Activated CD8-positive, alpha-beta memory T cell treated with anti-CD3 and anti-CD28 coated beads for 36 hours (primary cell): ENCODE measurements around the gene ARSI. TPM values are rescaled to one million over a fixed set of nuclear protein-coding genes. Genes with fewer than 3 reads are reported as not detected.

Experiments
- CTCF ChIA-PET: fragments of 350-600 bp; sonication (Branson Sonifier 250); formaldehyde crosslinking; loops from one replicate; lab custom pipeline; 2021; ENCODE audit warnings: antibody characterized with exemption; lab: Charles Lee
- POLR2A ChIA-PET: fragments of 350-600 bp; sonication (Branson Sonifier 250); formaldehyde crosslinking; loops from one replicate; lab custom pipeline; 2021; ENCODE audit warnings: antibody characterized with exemption; lab: Charles Lee
- total RNA-seq, 2 experiments: library from RNA; stranded (reverse); gene quantifications; one replicate each; pipeline ENCODE4 v1.2.3, GENCODE V29; 2021

ARSI gene
- total RNA-seq, 2 experiments from 2014 or later = not detected

GRCh38 chr5:150329881-150330876 is 27.5 kb upstream of the ARSI start:
- ChIA-PET CTCF (no interaction called here), POLR2A (no interaction called here)

- ChIA-PET POLR2A (no interaction called here), CTCF (no interaction called here)
Measured at GRCh38 chr5:150329038-150329437, 26.3 kb upstream of the ARSI start.

GRCh38 chr5:150328515-150328914 is 25.8 kb upstream of the ARSI start:
- ChIA-PET CTCF (no interaction called here), POLR2A (no interaction called here)

- ChIA-PET CTCF (interaction anchor here (0.7 kb wide), 1 partner anchor 10 kb away, joined by 3 read pairs; no protein-coding TSS in a partner anchor), POLR2A (no interaction called here)
Measured at GRCh38 chr5:150327139-150327538, 24.4 kb upstream of the ARSI start.

GRCh38 chr5:150326707-150327106 is 24.0 kb upstream of the ARSI start:
- ChIA-PET POLR2A (no interaction called here), CTCF (no interaction called here)

- ChIA-PET CTCF (interaction anchor here (0.6 kb wide), 1 partner anchor 219 kb away, joined by 3 read pairs; no protein-coding TSS in a partner anchor), POLR2A (no interaction called here)
Measured at GRCh38 chr5:150325426-150325825, 22.7 kb upstream of the ARSI start.

GRCh38 chr5:150323819-150324218 is 21.1 kb upstream of the ARSI start:
- ChIA-PET CTCF (interaction anchor here (0.6 kb wide), 1 partner anchor 399 kb away, joined by 4 read pairs; no protein-coding TSS in a partner anchor), POLR2A (no interaction called here)

GRCh38 chr5:150323092-150323491 is 20.4 kb upstream of the ARSI start:
- POLR2A ChIA-PET = no interaction called here
- CTCF ChIA-PET = interaction anchor here (0.6 kb wide), 1 partner anchor 398 kb away, joined by 4 read pairs; no protein-coding TSS in a partner anchor

GRCh38 chr5:150322202-150322601 is 19.5 kb upstream of the ARSI start:
- CTCF ChIA-PET = no interaction called here
- POLR2A ChIA-PET = no interaction called here

- POLR2A ChIA-PET = no interaction called here
- CTCF ChIA-PET = no interaction called here
Measured at GRCh38 chr5:150321784-150322183, 19.1 kb upstream of the ARSI start.

- POLR2A ChIA-PET = no interaction called here
- CTCF ChIA-PET = no interaction called here
Measured at GRCh38 chr5:150321211-150321610, 18.5 kb upstream of the ARSI start.

- ChIA-PET POLR2A (no interaction called here), CTCF (interaction anchor here (1.3 kb wide), 1 partner anchor 21 kb away, joined by 3 read pairs; no protein-coding TSS in a partner anchor)
Measured at GRCh38 chr5:150320044-150320613, 17.4 kb upstream of the ARSI start.

GRCh38 chr5:150319484-150319790 is 16.7 kb upstream of the ARSI start:
- ChIA-PET CTCF (interaction anchor here (1.3 kb wide), 1 partner anchor 21 kb away, joined by 3 read pairs; no protein-coding TSS in a partner anchor), POLR2A (no interaction called here)

- ChIA-PET POLR2A (no interaction called here), CTCF (interaction anchor here (1.3 kb wide), 1 partner anchor 20 kb away, joined by 3 read pairs; no protein-coding TSS in a partner anchor)
Measured at GRCh38 chr5:150318613-150319483, 16.1 kb upstream of the ARSI start.

- ChIA-PET CTCF (no interaction called here), POLR2A (no interaction called here)
Measured at GRCh38 chr5:150317048-150318003, 14.6 kb upstream of the ARSI start.

- POLR2A ChIA-PET = no interaction called here
- CTCF ChIA-PET = no interaction called here
Measured at GRCh38 chr5:150316320-150316719, 13.6 kb upstream of the ARSI start.

- CTCF ChIA-PET = no interaction called here
Measured at GRCh38 chr5:150315245-150315644, 12.5 kb upstream of the ARSI start.

GRCh38 chr5:150313921-150314716 is 11.4 kb upstream of the ARSI start:
- ChIA-PET POLR2A (no interaction called here), CTCF (no interaction called here)

More at GRCh38 chr5:150315245-150315644, 12.5 kb upstream of the ARSI start:
- POLR2A ChIA-PET = no interaction called here
